Activated T-cell treated with anti-CD3 and anti-CD28 coated beads, Interleukin-2, amount 50 U/mL, for 4 hours (primary cell): ENCODE measurements around the gene TNFRSF21. TPM values are rescaled to one million over a fixed set of nuclear protein-coding genes. Genes with fewer than 3 reads are reported as not detected.
"Not testable (repeated sequence)": the region's sequence is repeated elsewhere in the genome, so short reads cannot be mapped to it uniquely, and the experiment has no call there.

ENCODE experiments used
- ATAC-seq, 2 donors: fragments of 200-7000 bp; cut with Tn5 transposase; one replicate each; pipeline ENCODE4 v1.10.0; 2021
- DNase-seq: peaks from one replicate; pipeline ENCODE4 v3.0.0-alpha.2; 2020
- H3K27me3 Mint-ChIP-seq: one replicate; pipeline ENCODE4 v1.8.0; 2021; ENCODE audit warnings: low read depth, mixed read lengths
- H3K36me3 Mint-ChIP-seq: one replicate; pipeline ENCODE4 v1.8.0; 2022; ENCODE audit warnings: mixed read lengths; ENCODE audit not compliant: insufficient read depth
- H3K4me1 Mint-ChIP-seq: one replicate; pipeline ENCODE4 v1.8.0; 2021; ENCODE audit warnings: low read depth, mixed read lengths
- H3K4me3 Mint-ChIP-seq: one replicate; pipeline ENCODE4 v1.8.0; 2021; ENCODE audit warnings: mild to moderate bottlenecking, moderate library complexity, mixed read lengths
- H3K9me3 Mint-ChIP-seq: one replicate; pipeline ENCODE4 v1.8.0; 2021; ENCODE audit warnings: mixed read lengths
- total RNA-seq, 3 donors: library from RNA; stranded (reverse); gene quantifications; one replicate each; pipeline ENCODE4 v1.2.1, GENCODE V29; 2021

TNFRSF21 gene
- total RNA-seq, 3 donors from 2014 or later: 3.1 to 4.9 (median 4.8) TPM

GRCh38 chr6:47242483-47243386 is 67.0 kb downstream of the TNFRSF21 start:
- no peaks in the 10 kb centered on the region for H3K36me3 Mint-ChIP-seq
- DNase-seq (peak; percentile 23), ATAC-seq (peak; percentile 65 to 84)
- no peaks in the 10 kb centered on the region for H3K27me3 Mint-ChIP-seq
- no peak overlapping the region for H3K4me3 Mint-ChIP-seq
- no peaks in the 10 kb centered on the region for H3K9me3 Mint-ChIP-seq
- H3K4me1 Mint-ChIP-seq: peaks cover 15% of the 10 kb centered on the region

GRCh38 chr6:47241742-47242482 is 67.8 kb downstream of the TNFRSF21 start:
- Mint-ChIP-seq H3K27me3 (no peaks in the 10 kb centered on the region), H3K4me1 (peaks cover 12% of the 10 kb centered on the region), H3K9me3 (no peaks in the 10 kb centered on the region), H3K36me3 (no peaks in the 10 kb centered on the region), H3K4me3 (no peak overlapping the region)
- ATAC-seq: no peak
- no peak for DNase-seq

GRCh38 chr6:47240277-47240890 is 69.3 kb downstream of the TNFRSF21 start:
- no peaks in the 10 kb centered on the region for H3K36me3 Mint-ChIP-seq

GRCh38 chr6:47239546-47239945 is 70.2 kb downstream of the TNFRSF21 start:
- H3K36me3 Mint-ChIP-seq: no peaks in the 10 kb centered on the region
- DNase-seq: no peak
- ATAC-seq: no peak
- H3K9me3 Mint-ChIP-seq: no peaks in the 10 kb centered on the region
- peaks cover 7% of the 10 kb centered on the region for H3K4me1 Mint-ChIP-seq
- H3K27me3 Mint-ChIP-seq: no peaks in the 10 kb centered on the region
- no peak overlapping the region for H3K4me3 Mint-ChIP-seq

More at GRCh38 chr6:47240277-47240890, 69.3 kb downstream of the TNFRSF21 start:
- no peak for DNase-seq
- Mint-ChIP-seq H3K4me1 (peaks cover 7% of the 10 kb centered on the region), H3K27me3 (no peaks in the 10 kb centered on the region), H3K4me3 (no peak overlapping the region), H3K9me3 (no peaks in the 10 kb centered on the region)
- ATAC-seq: no peak

- Mint-ChIP-seq H3K4me1 (peaks cover 7% of the 10 kb centered on the region), H3K36me3 (no peaks in the 10 kb centered on the region), H3K9me3 (no peaks in the 10 kb centered on the region), H3K27me3 (no peaks in the 10 kb centered on the region), H3K4me3 (no peak overlapping the region)
- no peak for ATAC-seq
- no peak for DNase-seq
These were observed 71.2 kb downstream of the TNFRSF21 start for GRCh38 chr6:47238456-47238995.

- H3K4me1 Mint-ChIP-seq: peaks cover 5% of the 10 kb centered on the region
- no peaks in the 10 kb centered on the region for H3K9me3 Mint-ChIP-seq
- H3K36me3 Mint-ChIP-seq: no peaks in the 10 kb centered on the region
- ATAC-seq (no peak), DNase-seq (no peak)
- no peaks in the 10 kb centered on the region for H3K27me3 Mint-ChIP-seq
- H3K4me3 Mint-ChIP-seq: no peak overlapping the region
These were observed 72.5 kb downstream of the TNFRSF21 start for GRCh38 chr6:47237196-47237595.

GRCh38 chr6:47235964-47236760 is 73.5 kb downstream of the TNFRSF21 start:
- DNase-seq: no peak
- no peaks in the 10 kb centered on the region for H3K9me3 Mint-ChIP-seq
- H3K4me3 Mint-ChIP-seq: no peak overlapping the region
- H3K27me3 Mint-ChIP-seq: no peaks in the 10 kb centered on the region
- no peaks in the 10 kb centered on the region for H3K36me3 Mint-ChIP-seq
- no peaks in the 10 kb centered on the region for H3K4me1 Mint-ChIP-seq
- no peak for ATAC-seq

- Mint-ChIP-seq H3K9me3 (no peaks in the 10 kb centered on the region), H3K36me3 (no peaks in the 10 kb centered on the region), H3K4me3 (no peak overlapping the region)
These were observed 74.3 kb downstream of the TNFRSF21 start for GRCh38 chr6:47235421-47235820.

GRCh38 chr6:47234266-47234933 is 75.3 kb downstream of the TNFRSF21 start:
- Mint-ChIP-seq H3K4me1 (no peaks in the 10 kb centered on the region), H3K4me3 (no peak overlapping the region), H3K9me3 (no peaks in the 10 kb centered on the region), H3K27me3 (no peaks in the 10 kb centered on the region), H3K36me3 (no peaks in the 10 kb centered on the region)
- DNase-seq (no peak), ATAC-seq (no peak)

More at GRCh38 chr6:47235421-47235820, 74.3 kb downstream of the TNFRSF21 start:
- Mint-ChIP-seq H3K4me1 (no peaks in the 10 kb centered on the region), H3K27me3 (no peaks in the 10 kb centered on the region)
- no peak for DNase-seq
- ATAC-seq: no peak

- no peak for DNase-seq
- no peaks in the 10 kb centered on the region for H3K4me1 Mint-ChIP-seq
- no peak for ATAC-seq
- no peaks in the 10 kb centered on the region for H3K9me3 Mint-ChIP-seq
- no peaks in the 10 kb centered on the region for H3K27me3 Mint-ChIP-seq
- H3K36me3 Mint-ChIP-seq: no peaks in the 10 kb centered on the region
- H3K4me3 Mint-ChIP-seq: no peak overlapping the region
These were observed 78.6 kb downstream of the TNFRSF21 start for GRCh38 chr6:47231151-47231550.

GRCh38 chr6:47230579-47230978 is 79.1 kb downstream of the TNFRSF21 start:
- no peaks in the 10 kb centered on the region for H3K4me1 Mint-ChIP-seq

GRCh38 chr6:47229255-47229654 is 80.5 kb downstream of the TNFRSF21 start:
- no peaks in the 10 kb centered on the region for H3K9me3 Mint-ChIP-seq
- H3K4me1 Mint-ChIP-seq: no peaks in the 10 kb centered on the region
- ATAC-seq (no peak), DNase-seq (no peak)
- H3K27me3 Mint-ChIP-seq: no peaks in the 10 kb centered on the region
- H3K4me3 Mint-ChIP-seq: no peak overlapping the region
- no peaks in the 10 kb centered on the region for H3K36me3 Mint-ChIP-seq

More at GRCh38 chr6:47230579-47230978, 79.1 kb downstream of the TNFRSF21 start:
- ATAC-seq (no peak), DNase-seq (no peak)
- H3K4me3 Mint-ChIP-seq: no peak overlapping the region
- no peaks in the 10 kb centered on the region for H3K36me3 Mint-ChIP-seq
- H3K9me3 Mint-ChIP-seq: no peaks in the 10 kb centered on the region
- no peaks in the 10 kb centered on the region for H3K27me3 Mint-ChIP-seq

- H3K4me1 Mint-ChIP-seq: not testable (repeated sequence)
These were observed 81.6 kb downstream of the TNFRSF21 start for GRCh38 chr6:47228093-47228492.

More at GRCh38 chr6:47228093-47228492, 81.6 kb downstream of the TNFRSF21 start:
- DNase-seq, H3K36me3 Mint-ChIP-seq, H3K4me3 Mint-ChIP-seq, H3K9me3 Mint-ChIP-seq, ATAC-seq, H3K27me3 Mint-ChIP-seq: not testable (repeated sequence)
